NK-92 (cell line): Measurements from ENCODE around the gene PTPRG.

Experiments used
- DNase-seq: peaks from one replicate; lab custom pipeline; 2025; ENCODE audit not compliant: unreplicated experiment; lab: John Stamatoyannopoulos, UW

Gene PTPRG

DNA sequence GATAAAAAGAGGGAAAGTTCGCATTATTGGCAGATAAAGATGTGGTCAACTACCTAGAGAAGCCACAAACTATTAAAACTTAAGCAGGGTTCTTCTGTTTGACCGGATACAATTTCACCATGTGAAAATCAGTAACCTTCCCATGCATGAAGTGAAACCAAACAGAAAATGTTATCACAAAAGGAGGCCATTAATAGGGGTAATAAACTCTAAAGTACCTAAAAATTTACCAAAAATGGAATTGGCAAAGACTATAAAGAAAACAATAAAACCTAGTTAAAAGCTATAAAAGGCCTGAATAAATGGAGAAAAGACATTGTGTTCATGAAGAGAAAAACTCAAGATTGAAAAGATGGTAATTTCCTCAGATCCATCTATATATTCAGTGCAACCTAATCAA lies 728.6 kb downstream of the PTPRG start:
- no peak for DNase-seq

DNA sequence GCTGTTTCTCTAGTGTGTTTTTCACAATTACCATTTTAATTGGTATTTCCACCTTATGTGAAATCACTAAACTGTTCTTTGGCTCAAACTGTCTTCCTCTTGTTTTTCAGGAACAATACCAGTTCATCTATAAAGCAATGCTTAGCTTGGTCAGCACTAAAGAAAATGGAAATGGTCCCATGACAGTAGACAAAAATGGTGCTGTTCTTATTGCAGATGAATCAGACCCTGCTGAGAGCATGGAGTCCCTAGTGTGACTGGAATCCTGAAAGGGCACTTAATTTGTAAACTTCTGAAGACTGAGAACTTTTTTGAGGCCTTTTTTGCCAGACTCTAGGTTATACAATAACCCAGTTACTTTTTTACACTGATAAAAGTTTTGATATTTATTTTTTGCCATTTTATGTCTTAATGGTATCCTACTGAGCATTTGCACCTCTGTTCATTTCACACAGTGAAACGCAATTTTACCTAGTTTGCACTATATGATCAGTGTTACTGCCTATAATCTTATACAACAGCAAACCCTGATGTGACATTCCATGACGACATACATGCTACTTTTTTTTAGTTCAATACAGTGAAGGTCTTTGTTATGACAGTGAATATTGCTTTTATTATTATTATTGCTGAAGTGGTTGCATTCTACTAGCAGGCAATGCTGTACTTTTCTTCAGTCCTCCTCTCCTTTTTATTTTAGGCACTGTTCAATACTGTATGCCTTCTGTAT lies 731.8 kb downstream of the PTPRG start:
- no peak for DNase-seq

DNA sequence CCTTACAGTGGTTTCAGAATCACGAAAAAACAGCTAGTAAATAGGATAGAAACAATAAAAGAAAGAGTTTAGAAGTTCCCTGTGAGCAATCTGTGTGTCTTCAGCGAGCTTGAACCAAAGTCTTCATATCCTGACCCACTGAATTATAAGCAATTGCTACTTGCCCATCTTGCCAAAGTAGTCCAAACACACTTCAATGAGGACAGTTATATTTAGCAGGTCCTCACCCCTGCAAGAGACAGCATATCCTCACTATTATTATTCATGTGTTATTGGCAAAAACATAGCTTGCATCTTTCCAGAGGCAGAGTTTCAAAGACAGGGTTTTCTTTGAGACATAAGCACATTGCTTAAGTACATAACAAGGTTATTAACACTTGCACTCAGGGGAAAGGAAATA lies 734.2 kb downstream of the PTPRG start:
- no peak for DNase-seq

DNA sequence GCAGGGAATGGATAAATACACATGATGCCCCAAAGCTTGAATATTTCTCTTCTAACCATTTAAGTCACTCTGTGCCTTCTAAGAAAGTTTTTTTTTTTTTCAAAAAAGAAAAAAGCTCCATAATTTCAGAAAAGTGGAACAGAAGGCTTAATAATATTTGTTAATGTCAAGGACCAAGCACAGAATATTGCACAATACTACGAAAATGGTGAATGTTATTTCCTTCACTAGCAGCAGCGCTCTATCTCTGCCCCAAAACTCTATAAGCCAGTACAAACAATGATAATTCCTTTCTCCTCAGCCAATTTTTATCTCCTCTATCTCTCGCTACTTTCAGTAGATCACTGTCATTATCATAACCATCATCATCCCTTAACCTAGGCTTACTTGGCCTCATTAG lies 739.2 kb downstream of the PTPRG start:
- no peak for DNase-seq

DNA sequence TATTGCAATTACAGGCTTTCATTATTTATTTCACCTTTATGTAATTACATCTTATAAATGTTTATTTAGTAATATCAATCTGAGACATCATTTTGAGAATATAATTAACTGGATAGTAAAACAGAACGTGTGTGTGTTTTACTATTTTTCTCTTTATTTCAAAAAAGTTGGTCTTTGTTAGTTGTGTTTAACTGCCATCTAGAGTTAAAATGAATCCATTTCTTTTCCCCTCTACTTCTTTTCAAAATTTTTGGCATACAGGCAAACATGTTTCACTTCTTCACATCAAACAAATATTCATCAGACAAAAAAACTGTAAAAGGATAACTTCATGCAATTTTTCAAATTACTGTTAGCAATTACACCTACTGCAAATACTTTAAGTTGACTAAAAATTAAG lies 750.8 kb downstream of the PTPRG start:
- no peak for DNase-seq

DNA sequence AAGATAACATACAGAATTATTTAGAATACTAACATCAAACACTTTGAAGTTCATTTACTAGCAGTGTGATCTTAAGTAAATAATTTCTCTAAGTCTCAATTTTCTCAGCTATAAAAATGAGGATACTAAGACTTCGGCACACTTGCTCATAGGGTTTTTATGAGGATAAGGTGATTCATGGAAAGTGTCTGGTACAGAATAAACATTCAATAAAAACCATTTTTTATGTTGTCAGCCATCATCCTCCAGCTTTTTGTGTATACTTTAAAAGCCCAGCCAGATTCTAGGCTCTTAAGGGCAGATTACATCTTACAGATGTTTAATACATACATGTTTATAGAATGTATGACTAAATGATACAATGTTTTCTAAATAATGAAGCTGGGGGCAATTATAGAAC lies 755.2 kb downstream of the PTPRG start:
- no peak for DNase-seq

DNA sequence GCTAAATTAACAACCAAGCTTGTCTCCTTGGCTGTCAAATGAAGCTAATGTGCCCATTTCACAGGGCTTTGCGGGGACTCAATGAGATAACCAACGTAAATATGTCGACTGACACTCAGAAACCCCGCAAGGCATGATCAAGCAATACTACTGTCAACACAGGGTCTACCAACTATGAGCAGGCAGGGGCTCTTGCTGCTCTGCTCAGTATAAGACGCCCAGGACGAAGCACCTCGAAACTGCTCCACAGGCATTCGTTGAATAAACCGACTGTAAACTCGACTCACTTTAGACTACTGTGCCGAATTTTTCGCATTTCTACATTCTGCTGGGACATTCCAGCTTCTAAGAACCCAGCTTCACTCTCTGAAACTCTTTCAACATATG lies 757.0 kb downstream of the PTPRG start:
- DNase-seq = no peak

DNA sequence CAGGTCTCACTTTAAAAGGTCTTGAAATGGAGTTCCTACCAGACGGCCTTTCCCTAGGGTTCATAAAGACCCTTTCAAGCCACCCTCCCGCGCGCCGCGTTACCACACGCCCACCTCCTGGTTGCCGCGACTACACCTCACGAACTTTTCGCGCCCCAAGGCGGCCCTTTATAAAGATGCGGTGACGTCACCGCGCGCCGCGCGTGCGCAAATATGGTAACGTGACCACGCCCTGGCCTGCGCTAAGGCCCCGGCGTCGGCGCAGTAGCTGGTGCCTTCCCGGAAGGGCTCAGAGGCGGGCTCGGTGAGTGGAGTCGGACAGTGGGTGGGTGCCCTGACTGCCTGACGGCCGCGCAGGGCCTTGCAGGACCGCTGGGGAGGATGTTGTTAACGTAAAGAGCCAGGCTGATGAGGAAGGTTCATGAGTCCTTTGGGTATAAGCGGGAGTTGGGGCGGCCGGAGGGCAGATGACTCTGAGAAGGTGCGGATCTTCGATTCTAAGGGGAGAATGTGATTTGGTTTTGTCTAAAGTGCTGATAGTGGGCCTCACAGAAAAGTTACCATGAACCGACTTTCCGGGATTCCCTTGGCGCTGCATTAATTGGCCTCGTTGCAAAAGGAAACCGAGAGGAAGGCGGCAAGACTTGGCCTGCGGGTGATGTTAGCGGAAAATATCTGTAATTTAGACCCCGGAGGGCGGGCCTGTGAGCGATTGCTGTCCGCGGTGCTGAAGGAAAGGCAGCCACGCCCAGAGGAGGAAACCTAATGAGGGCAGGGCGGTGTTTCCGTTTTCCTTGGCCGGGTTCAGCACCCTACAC lies 757.6 kb downstream of the PTPRG start:
- DNase-seq = no peak

DNA sequence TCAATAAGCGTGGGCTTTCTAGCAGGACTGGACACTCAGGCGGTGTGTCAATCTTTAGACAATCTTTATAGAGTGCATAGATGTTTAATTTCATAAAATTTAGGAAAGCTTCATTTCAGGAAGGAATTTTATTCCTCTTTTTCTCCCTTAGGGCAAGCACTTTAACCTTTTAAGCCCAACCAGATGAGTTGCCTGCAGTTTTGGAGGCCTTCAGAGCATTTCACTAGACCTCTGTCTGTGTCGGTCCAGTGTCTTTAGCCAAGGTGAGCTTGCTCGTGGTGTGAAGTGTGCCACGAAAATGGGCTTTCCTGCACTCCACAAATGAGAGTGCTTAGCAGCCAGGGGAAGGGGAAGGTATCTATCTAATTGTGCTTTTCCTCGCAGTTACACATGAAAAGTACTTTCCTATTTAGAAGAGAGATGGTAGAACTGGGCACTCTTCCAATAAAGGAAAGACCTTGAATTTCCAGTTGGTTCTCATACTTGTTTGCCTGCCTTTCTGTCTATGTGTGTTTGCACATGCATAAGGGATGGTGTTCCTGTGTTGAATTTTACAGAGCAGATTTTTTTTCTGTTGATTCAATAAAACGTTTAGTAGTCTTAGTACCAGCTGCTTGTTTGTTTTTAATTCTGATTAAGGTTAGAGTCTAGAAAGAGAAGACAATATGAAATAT lies 758.3 kb downstream of the PTPRG start:
- DNase-seq = no peak

DNA sequence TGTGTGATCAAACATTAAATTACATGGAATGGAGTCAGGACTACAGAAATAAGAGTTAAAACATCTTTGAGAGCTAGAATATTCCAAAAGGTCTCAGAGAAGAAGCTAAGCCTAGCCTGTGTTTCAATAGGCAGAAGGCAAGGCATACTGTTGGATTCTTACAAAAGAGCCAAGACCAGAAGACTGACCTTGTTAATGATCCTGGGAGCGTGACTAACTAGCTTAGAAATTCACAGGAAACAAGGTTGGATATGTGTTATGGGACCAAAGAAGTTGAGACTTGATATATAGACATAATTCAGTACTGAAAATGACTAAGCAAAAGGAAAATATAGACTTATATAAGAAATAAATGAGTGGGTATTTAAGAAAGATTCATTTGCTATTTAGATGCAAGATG lies 761.9 kb downstream of the PTPRG start:
- DNase-seq = no peak

DNA sequence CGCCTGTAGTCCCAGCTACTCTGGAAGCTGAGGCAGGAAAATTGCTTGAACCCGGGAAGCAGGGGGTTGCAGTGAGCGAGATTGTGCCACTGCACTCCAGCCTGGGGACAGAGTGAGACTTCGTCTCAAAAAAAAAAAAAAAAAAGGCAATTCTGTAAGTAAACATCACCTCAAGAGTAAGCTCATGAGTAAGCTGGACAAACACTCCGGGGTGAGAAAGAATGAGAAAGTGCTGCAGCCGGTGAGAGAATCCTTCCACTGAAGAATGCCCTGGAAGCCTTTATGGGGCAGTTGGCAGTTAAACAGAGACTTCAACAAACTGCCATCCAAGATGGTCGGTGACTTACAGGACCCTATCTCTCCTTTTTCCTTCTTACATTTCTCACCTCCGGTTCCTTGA lies 764.5 kb downstream of the PTPRG start:
- DNase-seq = no peak

DNA sequence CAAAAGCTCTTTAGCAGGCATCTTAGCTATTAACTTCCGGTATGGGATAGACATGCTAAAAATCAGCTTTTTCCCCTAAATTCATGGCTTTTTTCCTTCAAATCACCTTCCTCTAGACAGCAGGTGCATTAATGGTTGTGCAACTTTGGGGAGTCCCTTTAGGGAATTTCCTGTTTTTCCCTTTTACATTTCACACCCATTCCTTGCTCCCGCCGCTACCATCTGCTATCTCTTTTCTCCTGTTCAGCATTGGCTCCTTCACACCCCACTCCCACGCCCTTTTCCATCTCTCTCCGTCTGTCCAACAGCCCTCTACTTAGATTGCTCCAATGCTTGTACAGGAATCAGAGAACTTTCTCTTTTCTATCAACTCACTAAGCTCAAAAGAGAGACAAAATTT lies 768.6 kb downstream of the PTPRG start:
- no peak for DNase-seq

DNA sequence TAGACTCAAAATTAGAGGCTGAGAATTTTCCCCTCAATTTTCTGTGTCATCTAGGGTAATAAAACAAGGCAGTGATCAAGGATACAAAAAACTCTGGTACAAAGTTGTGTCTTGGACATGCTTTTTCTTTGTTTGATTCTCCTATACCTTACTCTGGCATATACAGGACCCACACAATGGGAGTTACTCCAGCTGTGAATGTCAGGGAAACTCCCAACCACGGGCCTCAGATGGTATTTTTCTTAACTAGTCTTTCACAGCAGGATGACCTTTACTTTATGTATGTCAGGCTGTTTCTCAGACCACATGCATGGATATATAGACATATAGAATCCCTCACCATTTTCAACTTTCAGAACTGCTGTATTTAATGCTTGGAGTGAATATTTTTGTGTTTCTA lies 770.6 kb downstream of the PTPRG start:
- no peak for DNase-seq

DNA sequence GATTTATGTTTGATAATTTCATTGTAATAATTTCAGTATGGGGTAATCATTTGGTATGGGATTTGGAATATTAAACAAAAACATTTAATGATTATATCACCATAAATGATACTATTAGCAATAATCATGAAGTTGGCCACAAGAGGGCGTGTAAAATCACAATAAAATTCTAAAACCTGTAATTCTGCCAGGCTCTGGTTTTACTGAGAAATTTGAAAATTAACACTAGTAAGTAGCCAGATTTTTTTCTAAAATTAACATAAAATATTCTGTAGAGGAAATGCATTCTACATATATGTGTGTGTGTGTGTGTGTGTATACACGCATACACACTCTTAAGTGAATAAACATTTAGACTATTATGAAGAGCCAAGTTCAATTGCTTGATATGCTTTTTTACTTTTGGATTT lies 771.5 kb downstream of the PTPRG start:
- no peak for DNase-seq

DNA sequence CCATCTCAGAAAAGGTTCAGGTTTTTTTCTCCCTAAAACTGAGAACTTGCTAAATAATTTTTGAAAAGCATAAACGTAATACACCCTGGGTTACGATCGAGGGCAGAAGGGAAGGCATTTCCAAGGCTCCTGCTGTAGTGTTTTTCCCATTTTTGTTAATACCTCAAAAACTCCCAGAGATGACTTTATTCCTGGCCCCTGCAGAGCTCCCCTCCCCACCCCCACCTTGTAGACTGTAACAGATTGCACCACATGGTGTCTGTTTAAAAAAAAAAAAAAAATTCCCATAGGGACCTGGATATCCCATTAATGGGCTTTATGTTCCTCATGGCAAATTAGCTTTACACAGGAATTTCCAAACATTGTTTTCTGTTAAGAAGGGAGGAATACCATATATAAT lies 773.8 kb downstream of the PTPRG start:
- no peak for DNase-seq

DNA sequence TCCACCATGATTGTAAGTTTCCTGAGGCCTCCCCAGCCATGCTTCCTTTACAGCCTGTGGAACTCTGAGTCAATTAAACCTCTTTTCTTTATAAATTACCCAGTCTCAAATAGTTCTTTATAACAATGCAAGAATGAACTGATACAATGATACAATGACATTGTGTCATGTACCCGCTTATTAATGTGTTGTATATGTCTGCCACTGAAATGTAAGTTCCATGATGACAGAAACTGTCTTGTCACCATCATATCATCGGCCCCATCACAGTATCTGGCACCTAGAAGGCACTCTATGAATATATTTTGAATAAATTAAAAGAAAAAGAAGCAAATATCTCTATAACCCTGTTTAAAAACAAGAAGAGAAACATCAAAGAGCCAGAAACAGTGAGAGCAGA lies 782.4 kb downstream of the PTPRG start:
- DNase-seq = no peak
